Embryonic facial prominence (tissue), 1 donor: ENCODE results near the gene SCN8A.
"Not testable (repeated sequence)": the region's sequence is repeated elsewhere in the genome, so short reads cannot be mapped to it uniquely, and the experiment has no call there.

Experiments used
- DNase-seq: peaks from one replicate; pipeline ENCODE4 v3.0.0-alpha.2; 2016; ENCODE audit errors: extremely low spot score

The SCN8A gene

DNA sequence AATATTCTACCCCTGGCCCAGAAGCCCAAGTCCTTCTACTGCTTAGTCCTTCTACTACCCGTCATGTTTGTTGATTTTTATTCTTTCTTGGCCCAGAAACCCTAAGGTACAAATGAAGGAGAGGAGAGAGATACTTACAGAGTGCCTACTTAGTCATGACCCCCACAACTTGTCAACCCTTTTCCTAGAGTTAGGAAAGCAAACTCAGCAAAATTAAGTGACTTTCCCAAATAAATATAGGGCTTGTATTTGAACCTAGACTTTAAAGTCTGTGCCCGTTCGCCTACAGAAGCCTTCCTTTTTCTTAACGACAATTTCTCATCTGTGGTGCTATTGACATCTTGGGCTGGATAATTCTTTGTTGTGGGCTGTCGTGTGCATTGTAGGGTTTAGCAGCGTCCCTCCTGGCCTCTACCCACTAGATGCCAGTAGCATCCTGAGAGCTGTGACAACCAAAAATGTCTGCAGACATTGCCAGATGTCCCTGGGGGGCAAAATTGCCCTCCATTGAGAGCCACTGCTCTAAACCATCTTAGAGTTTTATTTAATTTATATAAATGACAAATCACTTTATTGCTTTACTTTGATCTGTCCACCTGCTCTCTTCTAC lies 175.1 kb downstream of the SCN8A start:
- DNase-seq, result no peak

GRCh38 chr12:51771008-51771407 lies 180.0 kb downstream of the SCN8A start:
- no peak for DNase-seq

DNA sequence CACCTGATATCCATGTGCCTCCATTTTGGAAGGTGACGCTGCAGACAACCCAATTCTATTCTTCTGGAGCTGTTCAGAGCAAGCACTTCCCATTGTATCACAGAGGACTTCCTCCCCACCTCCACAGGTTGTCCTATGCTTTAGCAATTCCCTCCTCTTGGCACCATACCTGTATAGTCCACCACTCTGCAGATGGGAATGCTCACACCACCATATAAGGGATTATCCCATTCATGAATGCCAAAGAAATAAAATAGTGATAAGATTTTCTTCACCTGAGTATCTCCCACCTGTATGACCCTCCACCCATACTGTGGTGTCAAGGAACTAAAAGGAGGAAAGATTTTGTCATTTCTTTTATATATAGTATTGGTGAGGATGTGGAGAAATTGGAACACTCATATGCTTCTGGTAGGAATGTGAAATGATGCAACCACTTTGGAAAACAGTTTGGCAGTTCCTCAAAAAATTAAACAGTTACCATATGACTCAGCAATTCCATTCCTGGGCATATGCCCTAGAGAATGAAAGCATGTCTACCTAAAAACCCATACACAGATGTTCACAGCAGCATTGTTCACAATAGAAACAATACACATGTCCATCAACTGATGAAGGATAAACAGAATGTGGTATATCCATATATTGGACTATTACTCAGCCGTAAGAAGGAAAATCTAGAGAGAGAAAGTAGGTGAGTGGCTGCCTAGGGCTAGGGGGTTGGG lies 182.3 kb downstream of the SCN8A start:
- DNase-seq, result no peak

DNA sequence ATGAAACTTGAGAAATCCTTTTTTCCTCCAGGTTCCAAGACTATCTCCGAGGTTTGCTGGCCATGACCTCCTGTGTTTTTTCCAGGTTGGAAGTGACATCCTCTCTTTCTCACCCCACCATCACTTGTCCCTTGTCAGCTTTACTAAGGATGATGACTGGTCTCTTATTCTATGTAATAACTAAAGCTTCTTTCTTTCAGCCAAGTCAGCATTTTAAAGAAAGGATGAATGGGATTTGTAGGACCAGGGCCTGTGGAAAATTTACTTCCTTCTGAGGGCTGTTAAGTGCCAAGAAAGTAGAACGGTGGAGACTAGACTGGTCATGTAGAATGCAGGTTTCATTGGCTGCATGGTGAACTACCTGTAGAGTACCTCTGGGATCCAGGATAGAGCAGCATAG lies 183.9 kb downstream of the SCN8A start:
- no peak for DNase-seq

GRCh38 chr12:51777457-51777856 lies 186.4 kb downstream of the SCN8A start:
- DNase-seq, result no peak

GRCh38 chr12:51777973-51778372 lies 186.9 kb downstream of the SCN8A start:
- DNase-seq, result no peak

GRCh38 chr12:51779876-51780275 lies 188.8 kb downstream of the SCN8A start:
- DNase-seq, result no peak

- DNase-seq, result no peak
Measured at GRCh38 chr12:51784688-51785087, 193.7 kb downstream of the SCN8A start.

DNA sequence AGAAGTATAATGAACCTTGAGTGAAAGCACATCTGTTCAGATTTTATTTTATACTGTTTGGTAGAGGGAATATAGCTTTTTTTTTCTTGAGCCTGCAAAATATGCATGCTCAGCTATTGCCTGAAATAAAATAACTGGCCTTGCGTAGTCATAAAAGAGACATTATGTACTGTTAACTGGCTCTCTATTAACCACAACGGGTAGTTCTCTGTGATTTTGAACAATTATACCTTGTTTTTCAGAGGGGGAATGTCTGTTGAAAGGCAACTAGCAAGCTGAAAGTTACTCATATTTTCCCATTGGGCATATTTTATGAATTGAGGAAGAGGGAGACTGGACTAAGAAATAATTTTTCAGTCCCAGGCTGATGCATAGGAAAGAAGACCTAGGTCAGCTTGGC lies 194.9 kb downstream of the SCN8A start:
- no peak for DNase-seq

- DNase-seq, result no peak
Measured at GRCh38 chr12:51788876-51789275, 197.8 kb downstream of the SCN8A start.

- no peak for DNase-seq
Measured at GRCh38 chr12:51792417-51792816, 201.4 kb downstream of the SCN8A start.

DNA sequence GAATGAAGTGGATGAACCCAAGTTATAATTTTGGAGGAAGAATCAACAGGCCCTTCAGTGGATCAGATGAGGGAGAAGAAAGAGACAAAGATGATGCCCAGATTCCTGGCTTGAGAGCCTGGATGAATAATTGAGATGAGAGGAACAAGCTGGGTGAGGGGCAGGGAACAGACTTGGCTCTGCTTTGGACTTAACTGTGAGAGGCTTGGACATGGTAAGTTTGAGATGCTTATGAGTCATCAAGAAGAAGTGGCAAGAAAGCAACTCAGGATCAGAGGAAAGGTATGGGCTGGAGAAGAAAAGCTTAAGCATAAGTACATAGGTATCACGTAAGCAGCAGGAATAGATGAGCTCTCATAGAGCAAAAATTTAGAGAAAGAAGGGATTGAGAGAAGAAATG lies 202.2 kb downstream of the SCN8A start:
- DNase-seq, result no peak

DNA sequence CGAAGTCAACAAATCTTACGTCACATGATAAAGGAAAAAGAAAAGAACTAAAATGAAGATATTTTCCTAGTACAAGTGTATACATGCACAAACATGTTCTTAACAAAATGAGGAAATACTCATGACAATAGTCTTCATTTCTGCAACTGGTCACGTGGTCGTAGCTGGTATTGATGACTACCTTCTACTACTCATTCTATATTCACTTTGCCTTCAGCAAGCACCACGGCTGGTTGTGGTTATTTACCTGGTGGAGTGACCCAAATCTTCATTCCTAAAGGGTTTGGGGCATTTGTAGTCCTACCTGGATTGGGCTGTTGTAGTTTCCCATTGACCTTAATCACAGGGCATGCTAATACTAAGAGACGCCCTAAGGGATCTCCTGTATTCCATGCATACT lies 206.3 kb downstream of the SCN8A start:
- no peak for DNase-seq

DNA sequence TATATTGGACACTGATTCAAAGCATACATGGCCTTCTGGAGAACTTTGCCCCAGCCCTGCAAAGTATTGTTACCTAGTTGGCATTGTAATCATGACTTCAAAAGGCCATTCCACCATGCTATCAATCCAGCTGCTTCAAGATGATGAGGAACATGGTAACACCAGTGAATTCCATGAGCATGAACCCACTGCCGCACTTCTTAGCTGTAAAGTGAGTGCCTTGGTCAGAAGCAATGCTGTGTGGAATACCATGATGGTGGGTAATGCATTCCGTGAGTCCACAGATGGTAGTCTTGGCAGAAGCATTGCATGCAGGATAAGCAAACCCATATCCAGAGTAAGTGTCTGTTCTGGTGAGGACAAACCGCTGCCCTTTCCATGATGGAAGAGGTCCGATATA lies 207.0 kb downstream of the SCN8A start:
- not testable (repeated sequence) for DNase-seq

- no peak for DNase-seq
Measured at GRCh38 chr12:51798501-51798900, 207.5 kb downstream of the SCN8A start.

DNA sequence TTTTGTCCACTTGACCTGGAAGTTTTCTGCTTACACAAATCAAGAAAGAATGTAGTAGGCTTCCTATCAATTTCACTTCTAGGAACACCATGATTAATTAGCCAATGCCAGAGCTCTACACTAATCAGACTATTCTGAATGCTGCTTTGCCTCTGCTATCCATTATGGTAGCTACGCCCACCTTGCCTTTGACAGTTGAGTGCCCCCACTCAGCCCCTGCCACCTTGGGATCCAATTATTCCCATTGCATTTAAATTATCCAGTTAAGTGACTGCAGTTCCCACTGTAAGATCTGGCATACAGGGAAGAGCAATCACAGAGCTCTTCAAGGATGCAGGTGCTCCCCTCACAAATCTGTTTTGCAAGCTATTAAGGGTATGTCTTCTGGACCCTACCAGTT lies 210.0 kb downstream of the SCN8A start:
- DNase-seq, result no peak

- no peak for DNase-seq
Measured at GRCh38 chr12:51806896-51807295, 215.9 kb downstream of the SCN8A start.

DNA sequence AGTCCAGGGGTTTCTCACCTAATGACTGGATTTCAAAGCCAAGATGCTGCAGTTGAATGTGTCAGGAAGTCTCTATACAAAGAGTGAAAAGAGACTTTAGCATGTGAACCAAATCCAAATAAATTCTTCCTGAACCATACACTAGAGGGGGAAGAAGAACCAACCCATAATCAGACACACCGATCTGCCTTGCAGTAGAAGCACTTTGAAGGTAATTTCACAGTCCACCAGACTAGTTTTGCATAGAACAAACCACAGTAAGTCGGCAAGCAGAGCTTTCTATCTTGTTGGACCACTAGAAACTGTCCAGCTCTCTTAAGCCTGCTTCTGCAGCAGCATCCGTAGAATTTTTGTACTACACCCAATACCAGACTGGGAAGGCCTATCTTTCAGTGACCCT lies 218.2 kb downstream of the SCN8A start:
- DNase-seq, result no peak

GRCh38 chr12:51811203-51812202 lies 220.5 kb downstream of the SCN8A start:
- DNase-seq, result no peak

DNA sequence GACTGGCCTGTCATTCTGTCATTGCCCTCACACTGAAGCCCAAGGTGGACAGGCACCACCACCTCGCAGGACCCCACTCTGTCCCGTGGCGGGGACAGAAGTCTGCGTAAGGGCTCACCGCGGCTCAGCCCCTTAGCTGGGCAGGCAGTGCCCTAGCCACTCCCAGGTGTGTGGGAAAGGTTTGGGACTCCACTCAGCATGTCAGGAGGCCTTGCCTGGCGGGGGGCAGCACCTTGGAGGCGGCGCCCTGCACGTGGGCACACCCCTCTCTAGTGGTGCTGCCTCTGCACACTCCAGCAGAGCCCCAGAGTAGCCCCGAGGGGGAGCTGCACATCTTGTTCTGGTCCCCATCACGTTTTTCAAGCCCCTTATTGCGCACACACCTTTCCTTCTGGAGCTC lies 221.8 kb downstream of the SCN8A start:
- no peak for DNase-seq

- no peak for DNase-seq
Measured at GRCh38 chr12:51813931-51814310, 222.9 kb downstream of the SCN8A start.

DNA sequence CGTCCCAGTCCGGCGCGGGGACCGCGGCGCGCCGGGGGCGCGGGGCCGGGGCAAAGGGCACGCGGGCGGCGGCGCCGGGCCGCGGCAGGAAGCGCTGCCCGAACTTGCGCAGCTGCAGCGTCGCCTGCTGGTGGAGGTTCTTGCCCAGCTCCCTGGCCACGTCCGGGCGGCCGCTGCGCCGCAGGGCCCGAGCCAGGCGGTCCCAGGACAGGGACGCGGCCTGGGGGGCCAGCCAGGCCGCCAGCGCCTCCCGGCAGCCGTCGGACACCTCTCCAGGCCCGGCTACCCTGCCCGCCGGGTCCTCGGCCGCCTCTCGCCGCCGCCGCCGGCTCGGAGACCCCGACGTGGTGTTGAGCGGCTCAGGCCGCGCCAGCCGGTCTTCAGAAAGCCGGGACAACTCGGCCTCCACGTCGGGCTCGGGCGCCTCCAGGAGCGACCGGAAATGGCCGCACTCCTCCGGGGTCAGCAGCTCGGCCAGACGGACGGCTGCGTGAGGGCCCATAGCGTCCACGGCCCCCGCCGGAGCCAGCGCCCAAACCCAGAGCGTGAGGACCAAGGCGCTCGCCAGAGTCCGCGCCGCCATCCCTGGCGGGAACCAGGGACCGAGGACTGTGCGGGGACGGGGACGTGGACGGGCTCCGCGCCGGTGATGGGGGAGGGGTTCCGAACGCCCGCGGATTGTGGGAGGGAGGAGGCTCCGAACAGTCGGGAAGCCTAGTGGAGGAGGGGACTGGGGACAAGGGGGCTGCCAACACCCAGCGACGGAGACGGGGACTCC lies 223.5 kb downstream of the SCN8A start:
- DNase-seq, result no peak
